Measurements from ENCODE around the gene ASPG. TPM values are rescaled to one million over a fixed set of nuclear protein-coding genes. Genes with fewer than 3 reads are reported as not detected.

The ASPG gene
- total RNA-seq, 1 donor from 2014 or later = not detected

DNA sequence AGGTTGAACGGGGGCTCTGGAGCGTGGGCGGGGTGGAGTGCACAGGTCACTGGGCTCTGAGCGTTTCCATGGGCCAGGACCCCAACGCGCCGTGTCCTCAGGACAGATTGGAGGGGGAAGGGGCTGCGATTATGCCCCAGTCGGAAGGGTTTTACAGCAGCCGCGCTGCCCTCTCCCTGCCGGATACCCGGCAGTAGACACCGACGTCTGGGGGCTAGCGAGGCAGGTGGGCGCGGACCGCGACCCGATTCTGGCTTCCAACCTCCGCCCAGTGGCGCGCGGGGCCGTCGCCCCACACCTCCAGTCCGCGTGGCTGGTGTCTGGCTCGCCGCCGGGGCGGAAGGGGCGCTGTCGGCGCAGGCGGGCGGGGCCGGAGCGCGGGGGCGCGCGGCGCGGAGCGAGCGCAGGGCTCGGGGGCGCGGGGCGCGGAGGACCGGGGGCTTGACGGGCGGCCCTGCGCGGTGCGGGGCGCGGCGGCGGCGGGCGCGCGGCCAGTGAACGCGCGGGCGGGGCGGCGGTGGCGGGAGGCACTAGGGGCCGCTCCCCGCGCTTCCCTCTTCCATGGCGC is 50.5 kb downstream of the ASPG start:
- TF ChIP-seq CTCF (IDR thresholded peaks at IDR 0.05; ENCODE audit: insufficient read depth, low read length, poor library complexity, severe bottlenecking) = no peak
- no peak for DNase-seq (ENCODE audit: low read depth)
- H3K4me3 ChIP-seq (ENCODE audit: low read depth, low read length) = no peak overlapping the region
- no peaks in the 10 kb centered on the region for H3K36me3 ChIP-seq (ENCODE audit: control insufficient read depth, insufficient read depth, low read length)
- peaks cover 74% of the 10 kb centered on the region for H3K27me3 ChIP-seq (ENCODE audit: control insufficient read depth, insufficient read depth, low read length)

DNA sequence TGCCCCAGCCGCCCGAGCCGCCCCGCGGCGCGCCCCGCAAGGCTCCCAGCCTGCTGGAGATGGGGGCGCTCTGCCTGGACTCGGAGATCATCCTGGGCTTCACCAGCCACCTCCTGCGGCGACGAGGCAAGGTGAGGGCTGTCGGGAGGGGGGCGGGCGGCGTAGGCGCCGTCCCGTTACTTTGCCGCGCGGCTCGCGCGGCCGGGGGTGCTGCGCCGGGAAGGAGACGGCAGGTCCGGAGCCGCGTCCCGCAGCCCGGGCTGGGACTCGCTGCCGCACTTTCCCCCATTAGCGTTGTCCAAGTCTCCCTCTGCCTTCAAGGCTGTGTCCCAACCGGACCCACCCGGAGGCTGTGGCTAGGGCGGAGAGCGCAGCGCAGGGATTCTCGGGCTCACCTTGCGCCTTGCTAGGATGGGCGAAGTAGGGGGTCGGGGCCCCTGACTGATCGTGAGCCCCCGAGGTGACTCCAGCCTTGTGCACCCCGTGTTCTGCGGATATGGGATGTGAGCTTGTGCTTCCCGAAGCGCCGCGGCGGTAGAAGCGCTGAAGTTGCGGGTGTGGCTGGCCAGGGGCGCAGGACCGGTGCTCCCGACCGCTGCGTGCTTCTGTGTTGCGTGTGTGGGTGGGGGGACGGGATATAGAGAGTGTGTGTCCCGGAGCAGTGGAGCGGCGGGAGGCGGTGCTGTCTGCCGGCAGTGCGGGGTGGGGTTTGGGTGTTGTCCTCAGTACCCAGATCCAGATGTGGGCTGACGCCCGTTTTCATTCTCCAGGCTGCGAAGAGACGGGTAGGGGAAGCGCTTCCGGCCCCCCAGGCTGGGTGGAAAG is 51.2 kb downstream of the ASPG start:
- Histone ChIP-seq H3K36me3 (ENCODE audit: control insufficient read depth, insufficient read depth, low read length) (no peaks in the 10 kb centered on the region), H3K4me3 (ENCODE audit: low read depth, low read length) (no peak overlapping the region), H3K27me3 (ENCODE audit: control insufficient read depth, insufficient read depth, low read length) (peaks cover 76% of the 10 kb centered on the region)
- DNase-seq (ENCODE audit: low read depth) = no peak
- no peak for TF ChIP-seq CTCF (IDR thresholded peaks at IDR 0.05; ENCODE audit: insufficient read depth, low read length, poor library complexity, severe bottlenecking)

DNA sequence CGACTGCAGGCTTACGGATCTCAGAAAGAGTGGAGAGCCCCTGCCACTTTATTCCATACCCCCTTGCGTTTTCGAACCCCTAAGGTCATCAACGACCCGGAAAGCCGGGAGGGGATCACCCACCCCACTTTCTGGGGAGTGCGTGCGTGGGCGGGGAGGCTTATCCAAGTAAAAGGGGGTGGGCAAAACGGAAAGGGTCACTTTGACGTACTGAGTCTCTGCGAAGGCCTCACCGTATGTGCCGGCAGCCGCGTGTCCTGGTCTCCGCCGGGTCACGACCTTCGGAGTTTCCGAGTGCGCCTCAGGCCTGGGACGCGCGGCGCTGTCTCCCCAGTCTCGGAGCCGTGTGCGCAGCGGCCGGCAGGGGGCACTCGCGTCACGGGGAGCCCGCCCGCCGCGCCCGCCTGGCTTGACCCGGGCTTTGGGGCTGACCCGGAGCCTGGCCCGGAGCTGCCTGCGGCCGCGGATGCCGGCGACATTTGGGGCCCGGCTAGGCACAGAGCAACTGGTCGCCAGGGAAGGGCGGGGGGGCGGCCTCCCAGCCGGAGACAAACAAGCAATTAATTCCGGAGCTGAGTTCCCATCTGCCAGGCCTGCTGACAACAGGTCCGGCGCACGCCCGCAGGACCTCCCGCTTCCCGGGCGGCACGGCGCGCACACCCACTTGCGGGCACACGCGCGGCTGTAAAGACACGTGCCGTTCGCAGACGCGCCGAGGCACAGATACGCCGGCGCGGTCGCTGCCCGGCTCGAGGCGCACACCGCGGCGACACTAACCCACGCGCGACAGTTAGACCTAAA is 52.0 kb downstream of the ASPG start:
- Histone ChIP-seq H3K27me3 (ENCODE audit: control insufficient read depth, insufficient read depth, low read length) (peaks cover 78% of the 10 kb centered on the region), H3K4me3 (ENCODE audit: low read depth, low read length) (no peak overlapping the region), H3K36me3 (ENCODE audit: control insufficient read depth, insufficient read depth, low read length) (no peaks in the 10 kb centered on the region)
- DNase-seq (ENCODE audit: low read depth) = no peak
- TF ChIP-seq CTCF (IDR thresholded peaks at IDR 0.05; ENCODE audit: insufficient read depth, low read length, poor library complexity, severe bottlenecking) = peak; percentile 43

GRCh38 chr14:104138098-104138717 is 52.7 kb downstream of the ASPG start, which contains the start of gene KIF26A:
TSS of gene KIF26A (plus strand) at chr14:104138587. CDS start at chr14:104138723, 136 bp downstream.
- TF ChIP-seq CTCF (IDR thresholded peaks at IDR 0.05; ENCODE audit: insufficient read depth, low read length, poor library complexity, severe bottlenecking) = no peak
- Histone ChIP-seq H3K36me3 (ENCODE audit: control insufficient read depth, insufficient read depth, low read length) (no peaks in the 10 kb centered on the region), H3K27me3 (ENCODE audit: control insufficient read depth, insufficient read depth, low read length) (peaks cover 77% of the 10 kb centered on the region), H3K4me3 (ENCODE audit: low read depth, low read length) (no peak within 1 kb of the TSS)
- DNase-seq (ENCODE audit: low read depth) = no peak

DNA sequence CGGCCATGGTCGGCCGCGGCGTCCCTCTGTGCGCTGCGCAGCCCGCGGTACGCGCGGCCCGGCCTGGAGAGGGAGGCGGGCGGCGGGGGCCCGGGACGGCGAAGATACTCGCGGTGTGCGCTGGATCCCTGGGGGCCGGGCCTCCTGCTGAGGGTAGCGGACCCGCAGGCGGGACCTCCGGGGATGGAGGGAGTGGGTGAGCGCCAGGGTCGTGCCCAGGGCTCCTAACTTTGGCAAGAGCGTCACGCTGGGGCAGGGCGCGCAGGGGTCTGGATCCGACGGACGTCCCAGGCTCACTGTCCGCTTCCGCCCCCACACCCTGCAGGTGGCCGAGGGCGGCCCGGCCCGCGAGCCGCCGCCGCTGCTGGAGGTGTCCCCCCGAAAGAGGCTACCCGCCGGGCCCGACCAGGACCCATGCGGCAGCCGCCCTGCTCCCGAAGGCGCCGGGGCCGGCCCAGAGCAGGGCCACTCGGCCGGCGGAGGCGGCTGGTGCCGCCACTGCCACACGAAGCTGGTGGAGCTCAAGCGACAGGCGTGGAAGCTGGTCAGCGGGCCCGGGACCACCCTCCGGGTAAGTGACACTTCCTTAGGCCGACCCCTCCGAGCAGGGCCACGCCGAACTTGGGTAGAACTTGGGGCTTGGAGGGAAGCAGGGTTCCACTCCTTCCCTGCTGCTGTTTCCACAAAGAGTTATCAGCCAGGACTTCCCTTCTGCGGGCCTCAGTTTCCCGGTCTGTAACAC is 53.4 kb downstream of the ASPG start:
- Histone ChIP-seq H3K27me3 (ENCODE audit: control insufficient read depth, insufficient read depth, low read length) (peaks cover 72% of the 10 kb centered on the region), H3K4me3 (ENCODE audit: low read depth, low read length) (no peak overlapping the region), H3K36me3 (ENCODE audit: control insufficient read depth, insufficient read depth, low read length) (no peaks in the 10 kb centered on the region)
- no peak for DNase-seq (ENCODE audit: low read depth)
- TF ChIP-seq CTCF (IDR thresholded peaks at IDR 0.05; ENCODE audit: insufficient read depth, low read length, poor library complexity, severe bottlenecking) = no peak
